PC-3 (cell line): Measurements from ENCODE around the gene NEU1. TPM values are rescaled to one million over a fixed set of nuclear protein-coding genes. Genes with fewer than 3 reads are reported as not detected.
A peak's percentile ranks its signal among the peaks of the same experiment; 100 is the strongest.
"Not testable (repeated sequence)": the region's sequence is repeated elsewhere in the genome, so short reads cannot be mapped to it uniquely, and the experiment has no call there.

ENCODE experiments used
- ATAC-seq: fragments of 200-7000 bp; cut with Tn5 transposase; 2 replicates; pipeline ENCODE4 v1.9.1; 2020; ENCODE audit warnings: mild to moderate bottlenecking, moderate library complexity
- BruUV-seq: library from RNA; stranded (reverse); fragments of 400-500 nt; replicated peaks from 2 replicates; lab custom pipeline; 2021; lab: Mats Ljungman, UMichigan
- CTCF ChIA-PET: fragments of 300-600 bp; sonication (Branson Sonifier 250); formaldehyde crosslinking; loops from one replicate; lab custom pipeline; 2022; ENCODE audit warnings: antibody characterized with exemption; lab: Charles Lee
- POLR2A ChIA-PET: fragments of 300-600 bp; sonication (Branson Sonifier 250); formaldehyde crosslinking; loops from one replicate; lab custom pipeline; 2022; ENCODE audit warnings: antibody characterized with exemption; ENCODE audit not compliant: unreplicated experiment; lab: Charles Lee
- DNase-seq: peaks from one replicate; pipeline ENCODE4 v3.0.0-alpha.2; 2015
- H2AFZ ChIP-seq: fragments of 300-600 bp; sonication (generic); 2 replicates; pipeline ENCODE4 v1.6.0; 2016; ENCODE audit warnings: antibody characterized with exemption, low read length
- H3F3A ChIP-seq: fragments of 300-600 bp; sonication (generic); one replicate; pipeline ENCODE4 v1.6.0; 2017; ENCODE audit warnings: antibody characterized with exemption, low read length, control low read depth, mild to moderate bottlenecking; ENCODE audit not compliant: unreplicated experiment
- H3K27ac ChIP-seq: fragments of 300-600 bp; sonication (generic); 2 replicates; pipeline ENCODE4 v1.5.1; 2016; ENCODE audit warnings: mild to moderate bottlenecking, low read length
- H3K27me3 ChIP-seq: fragments of 300-600 bp; sonication (generic); 2 replicates; pipeline ENCODE4 v1.6.1; 2016; ENCODE audit warnings: low read length, mixed read lengths
- H3K36me3 ChIP-seq: fragments of 300-600 bp; sonication (generic); 2 replicates; pipeline ENCODE4 v1.6.1; 2016; ENCODE audit warnings: low read depth, mixed run types, low read length, mixed read lengths
- H3K4me1 ChIP-seq: fragments of 300-600 bp; sonication (generic); 2 replicates; pipeline ENCODE4 v1.5.1; 2016; ENCODE audit warnings: low read length; ENCODE audit not compliant: insufficient read depth
- H3K4me2 ChIP-seq: fragments of 300-600 bp; sonication (generic); 2 replicates; pipeline ENCODE4 v1.6.0; 2016; ENCODE audit warnings: low read length
- H3K4me3 ChIP-seq: fragments of 300-600 bp; sonication (generic); 2 replicates; pipeline ENCODE4 v1.5.1; 2016; ENCODE audit warnings: mild to moderate bottlenecking, low read length, mixed read lengths
- H3K79me2 ChIP-seq: fragments of 300-600 bp; sonication (generic); 2 replicates; pipeline ENCODE4 v1.6.1; 2017; ENCODE audit warnings: low read length, mixed read lengths
- H3K9ac ChIP-seq: fragments of 300-600 bp; sonication (generic); 2 replicates; pipeline ENCODE4 v1.6.0; 2016; ENCODE audit warnings: mild to moderate bottlenecking, low read length
- H3K9me2 ChIP-seq: fragments of 300-600 bp; sonication (generic); replicated peaks from 2 replicates; pipeline ENCODE4 v1.6.1; 2016; ENCODE audit warnings: mixed run types, low read length, mixed read lengths
- H3K9me3 ChIP-seq: fragments of 300-600 bp; sonication (generic); 2 replicates; pipeline ENCODE4 v1.6.1; 2016; ENCODE audit warnings: low read length, mixed read lengths
- H4K20me1 ChIP-seq: fragments of 300-600 bp; sonication (generic); 2 replicates; pipeline ENCODE4 v1.6.1; 2016; ENCODE audit warnings: low read length, mixed read lengths
- EZH2 ChIP-seq: fragments of 300-600 bp; sonication (generic); IDR thresholded peaks from one replicate; pipeline ENCODE4 v1.6.1; 2017; ENCODE audit warnings: antibody characterized with exemption, mild to moderate bottlenecking, low read length; ENCODE audit not compliant: unreplicated experiment
- EZH2phosphoT487 ChIP-seq: fragments of 300-600 bp; sonication (generic); IDR thresholded peaks from 2 replicates; pipeline ENCODE4 v1.6.1; 2018; ENCODE audit warnings: mild to moderate bottlenecking, antibody characterized with exemption, low read length, borderline replicate concordance
- intact Hi-C: fragments of 100-400 bp; cut with micrococcal nuclease; formaldehyde crosslinking; loops from 2 replicates; pipeline ENCODE4 v1.9.0; 2023
- total RNA-seq: library from RNA; depleted of rRNA; stranded (reverse); fragments of >200 nt; gene quantifications from 2 replicates; pipeline ENCODE4 v1.2.3, GENCODE V29; 2014
- TF ChIP-seq, protein P1 (sequence below): fragments of 300-600 bp; sonication (generic); conservative IDR thresholded peaks from 2 replicates; pipeline ENCODE4 v1.5.1; 2017; ENCODE audit warnings: antibody characterized with exemption, low read depth, mild to moderate bottlenecking, low read length

The NEU1 gene
- total RNA-seq, 1 experiment from 2014 or later = 31.7 TPM

DNA sequence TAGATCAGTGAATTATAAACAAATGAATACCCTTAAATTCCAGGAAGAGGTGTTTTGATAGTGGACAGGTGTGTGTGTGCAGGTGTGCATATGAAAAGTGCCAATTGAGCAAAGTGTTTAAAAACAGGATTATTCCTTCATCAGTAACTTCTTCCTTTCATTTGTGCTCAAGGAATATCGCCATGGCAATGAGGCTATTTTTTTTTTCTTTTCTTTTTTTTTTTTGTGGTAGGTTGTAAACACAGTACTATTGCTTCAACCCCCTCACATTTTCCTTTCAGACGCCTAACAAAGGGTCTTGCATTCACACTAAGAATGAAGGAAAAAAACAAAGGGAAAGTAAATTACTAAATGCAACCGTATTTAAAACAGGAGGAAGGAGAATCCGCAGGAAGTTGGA, 37.1 kb downstream of the NEU1 start:
- Histone ChIP-seq H3K9me2 (no peaks in the 10 kb centered on the region), H2AFZ (no peak overlapping the region), H3K79me2 (peaks cover 62% of the 10 kb centered on the region), H3K4me3 (peak overlapping the region; percentile 58), H3K9ac (peak overlapping the region; percentile 5; the same call in 1 of the 2 replicates), H3F3A (peaks cover 12% of the 10 kb centered on the region), H3K9me3 (no peaks in the 10 kb centered on the region), H3K27me3 (no peaks in the 10 kb centered on the region), H3K4me1 (peaks cover 49% of the 10 kb centered on the region), H3K27ac (peak overlapping the region; percentile 82), H4K20me1 (peaks cover 14% of the 10 kb centered on the region), H3K4me2 (peak overlapping the region; percentile 89), H3K36me3 (no peaks in the 10 kb centered on the region)
- ChIA-PET POLR2A (interaction anchor here (0.8 to 2.5 kb wide), 2 partner anchors 10 to 11 kb away, joined by 5 to 54 read pairs; partner anchors contain the start of genes HSPA1A and HSPA1L), CTCF (interaction anchor here (0.8 kb wide), 1 partner anchor 10 kb away, joined by 5 read pairs; the partner anchor contains the start of gene HSPA1A)
- DNase-seq = no peak
- intact Hi-C loops = no loop called here
- TF ChIP-seq EZH2phosphoT487 (no peak), EZH2 (no peak)
- TF ChIP-seq, protein P1, sequence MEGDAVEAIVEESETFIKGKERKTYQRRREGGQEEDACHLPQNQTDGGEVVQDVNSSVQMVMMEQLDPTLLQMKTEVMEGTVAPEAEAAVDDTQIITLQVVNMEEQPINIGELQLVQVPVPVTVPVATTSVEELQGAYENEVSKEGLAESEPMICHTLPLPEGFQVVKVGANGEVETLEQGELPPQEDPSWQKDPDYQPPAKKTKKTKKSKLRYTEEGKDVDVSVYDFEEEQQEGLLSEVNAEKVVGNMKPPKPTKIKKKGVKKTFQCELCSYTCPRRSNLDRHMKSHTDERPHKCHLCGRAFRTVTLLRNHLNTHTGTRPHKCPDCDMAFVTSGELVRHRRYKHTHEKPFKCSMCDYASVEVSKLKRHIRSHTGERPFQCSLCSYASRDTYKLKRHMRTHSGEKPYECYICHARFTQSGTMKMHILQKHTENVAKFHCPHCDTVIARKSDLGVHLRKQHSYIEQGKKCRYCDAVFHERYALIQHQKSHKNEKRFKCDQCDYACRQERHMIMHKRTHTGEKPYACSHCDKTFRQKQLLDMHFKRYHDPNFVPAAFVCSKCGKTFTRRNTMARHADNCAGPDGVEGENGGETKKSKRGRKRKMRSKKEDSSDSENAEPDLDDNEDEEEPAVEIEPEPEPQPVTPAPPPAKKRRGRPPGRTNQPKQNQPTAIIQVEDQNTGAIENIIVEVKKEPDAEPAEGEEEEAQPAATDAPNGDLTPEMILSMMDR = no peak
- BruUV-seq = no TSS peak
- ATAC-seq = no peak

DNA sequence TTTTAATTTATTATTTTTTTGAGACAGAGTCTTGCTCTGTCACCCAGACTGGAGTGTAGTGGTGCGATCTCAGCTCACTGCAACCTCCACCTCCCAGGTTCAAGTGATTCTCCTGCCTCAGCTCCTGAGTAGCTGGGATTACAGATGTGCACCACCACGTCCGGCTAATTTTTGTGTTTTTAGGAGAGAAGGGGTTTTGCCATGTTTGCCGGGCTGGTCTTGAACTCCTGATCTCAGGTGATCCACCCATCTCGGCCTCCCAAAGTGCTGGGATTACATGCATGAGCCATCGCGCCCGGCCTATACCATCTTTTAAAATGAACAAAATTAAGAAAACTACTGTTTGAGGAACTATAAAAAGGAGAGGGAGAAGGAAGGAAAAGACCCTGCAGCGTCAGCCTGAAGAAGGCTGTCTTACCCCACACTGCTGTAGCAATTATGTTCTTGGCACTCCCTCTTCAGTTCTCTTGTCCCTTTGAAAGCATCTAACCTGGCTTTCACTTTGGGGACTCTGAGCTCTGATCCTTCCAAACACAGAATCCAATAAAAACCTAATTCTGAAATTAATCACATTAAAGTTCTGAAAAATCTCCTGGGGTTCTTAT, 38.9 kb downstream of the NEU1 start:
- CTCF ChIA-PET, H3K9me2 ChIP-seq, H3K9ac ChIP-seq, DNase-seq, H3K27ac ChIP-seq, ATAC-seq, POLR2A ChIA-PET, H2AFZ ChIP-seq, H3K36me3 ChIP-seq, BruUV-seq, H3K9me3 ChIP-seq, intact Hi-C loops, H3K27me3 ChIP-seq, H3K4me3 ChIP-seq: not testable (repeated sequence)
- Histone ChIP-seq H3K79me2 (peaks cover 67% of the 10 kb centered on the region), H3K4me2 (peak overlapping the region; percentile 91; the same call in 1 of the 2 replicates), H4K20me1 (peaks cover 15% of the 10 kb centered on the region; the same call in 1 of the 2 replicates), H3K4me1 (peaks cover 62% of the 10 kb centered on the region), H3F3A (peaks cover 13% of the 10 kb centered on the region)

DNA sequence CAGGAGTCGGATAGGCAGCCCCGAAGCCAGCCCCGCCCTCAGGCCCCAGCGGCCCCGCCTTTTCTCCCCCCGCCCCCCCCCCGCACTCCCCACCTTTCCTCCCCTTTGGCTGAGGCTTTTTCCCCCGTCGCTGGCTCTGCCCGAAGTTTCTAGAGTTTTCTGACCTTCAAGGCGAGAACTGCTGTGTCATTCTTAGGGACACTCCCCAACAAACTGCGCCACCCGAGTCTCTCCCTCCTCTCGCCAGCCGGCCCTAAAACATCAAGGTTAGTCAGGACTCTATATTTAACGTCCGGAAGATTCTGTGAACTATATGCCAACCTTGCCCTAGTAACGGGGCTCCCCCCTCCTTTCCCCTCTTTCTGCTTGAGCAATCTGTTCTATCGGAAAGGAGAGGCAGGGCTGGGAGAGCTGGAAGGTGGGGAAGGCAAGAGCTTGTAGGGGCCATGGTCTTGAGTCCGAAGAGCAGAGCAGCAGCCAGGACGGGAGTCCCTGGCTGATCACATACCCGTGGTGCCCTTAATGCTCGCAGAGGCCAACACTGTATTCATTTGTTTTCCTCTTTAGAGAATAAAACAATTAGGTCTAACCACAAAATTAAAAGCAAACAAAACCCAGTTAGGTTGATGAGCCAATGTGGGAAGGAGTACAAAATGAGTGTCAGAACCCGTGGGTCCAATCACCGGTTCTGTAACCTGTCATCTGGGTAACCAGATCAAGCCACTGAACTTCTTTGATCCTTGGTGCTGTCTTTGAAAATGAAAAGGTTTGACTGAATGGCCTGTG, 40.4 kb downstream of the NEU1 start:
- Histone ChIP-seq H3K9ac (peak overlapping the region; percentile 81), H3K79me2 (peaks cover 78% of the 10 kb centered on the region), H3K36me3 (no peaks in the 10 kb centered on the region), H3K4me1 (peaks cover 66% of the 10 kb centered on the region), H3K27ac (peak overlapping the region; percentile 91), H3K9me2 (no peaks in the 10 kb centered on the region), H2AFZ (peak overlapping the region; percentile 78), H3K4me2 (peak overlapping the region; percentile 91), H3K9me3 (no peaks in the 10 kb centered on the region), H3K27me3 (no peaks in the 10 kb centered on the region), H3F3A (peaks cover 13% of the 10 kb centered on the region), H4K20me1 (peaks cover 29% of the 10 kb centered on the region), H3K4me3 (peak overlapping the region; percentile 73)
- intact Hi-C loops = no loop called here
- ChIA-PET POLR2A (no interaction called here), CTCF (no interaction called here)
- TF ChIP-seq, protein P1 = no peak
- no peak for TF ChIP-seq EZH2
- TF ChIP-seq EZH2phosphoT487 = no peak
- DNase-seq (peak; percentile 92), ATAC-seq (peak; percentile 37)
- BruUV-seq = TSS peak; percentile 38
